ENCODE results near the gene ACOT6.
"Not testable (repeated sequence)": the region's sequence is repeated elsewhere in the genome, so short reads cannot be mapped to it uniquely, and the experiment has no call there.

Gene ACOT6

GRCh38 chr14:73659202-73659601 is 46.9 kb downstream of the ACOT6 start:
- not testable (repeated sequence) for DNase-seq

GRCh38 chr14:73660511-73660910 is 48.2 kb downstream of the ACOT6 start:
- no peak for DNase-seq

- peak; percentile 35 for DNase-seq
These were observed 49.6 kb downstream of the ACOT6 start for GRCh38 chr14:73661872-73662271.

GRCh38 chr14:73662487-73662943 is 50.2 kb downstream of the ACOT6 start:
- peak; percentile 50 for DNase-seq

- DNase-seq: no peak
These were observed 51.4 kb downstream of the ACOT6 start for GRCh38 chr14:73663548-73664212.

GRCh38 chr14:73665130-73665529 is 52.8 kb downstream of the ACOT6 start:
- DNase-seq: no peak

- no peak for DNase-seq
These were observed 54.3 kb downstream of the ACOT6 start for GRCh38 chr14:73666583-73666982.

GRCh38 chr14:73667854-73668253 is 55.5 kb downstream of the ACOT6 start:
- no peak for DNase-seq

Data from NCI-H2171 (cell line).